MM.1S (cell line): ENCODE data around the gene COBL.

ENCODE experiments used
- DNase-seq: peaks from one replicate; pipeline ENCODE4 v3.0.0-alpha.2; 2015
- H2AFZ ChIP-seq: fragments of 300-600 bp; sonication (generic); 2 replicates; pipeline ENCODE4 v1.6.0; 2016; ENCODE audit warnings: antibody characterized with exemption, low read length
- H3F3A ChIP-seq: fragments of 300-600 bp; sonication (generic); 2 replicates; pipeline ENCODE4 v1.6.1; 2016; ENCODE audit warnings: mild to moderate bottlenecking, antibody characterized with exemption, low read length, moderate library complexity, mixed read lengths; ENCODE audit not compliant: insufficient read depth
- H3K27ac ChIP-seq: fragments of 300-600 bp; sonication (generic); 2 replicates; pipeline ENCODE4 v1.5.1; 2016; ENCODE audit warnings: mild to moderate bottlenecking, low read length
- H3K27me3 ChIP-seq: fragments of 300-600 bp; sonication (generic); replicated peaks from 2 replicates; pipeline ENCODE4 v1.6.0; 2016; ENCODE audit warnings: low read length; ENCODE audit not compliant: insufficient read depth
- H3K36me3 ChIP-seq: fragments of 300-600 bp; sonication (generic); replicated peaks from 2 replicates; pipeline ENCODE4 v1.6.1; 2016; ENCODE audit warnings: mild to moderate bottlenecking, low read length, mixed read lengths; ENCODE audit not compliant: insufficient read depth
- H3K4me1 ChIP-seq: fragments of 300-600 bp; sonication (generic); 2 replicates; pipeline ENCODE4 v1.6.1; 2016; ENCODE audit warnings: low read length, mixed read lengths
- H3K4me2 ChIP-seq: fragments of 300-600 bp; sonication (generic); 2 replicates; pipeline ENCODE4 v1.6.0; 2016; ENCODE audit warnings: low read depth, low read length
- H3K4me3 ChIP-seq: fragments of 300-600 bp; sonication (generic); 2 replicates; pipeline ENCODE4 v1.5.1; 2016; ENCODE audit warnings: low read length, mixed read lengths
- H3K79me2 ChIP-seq: fragments of 300-600 bp; sonication (generic); 2 replicates; pipeline ENCODE4 v1.6.1; 2016; ENCODE audit warnings: mixed run types, low read length, mixed read lengths
- H3K9ac ChIP-seq: fragments of 300-600 bp; sonication (generic); 2 replicates; pipeline ENCODE4 v1.6.1; 2016; ENCODE audit warnings: low read length, mixed read lengths
- H3K9me2 ChIP-seq: fragments of 300-600 bp; sonication (generic); replicated peaks from 2 replicates; pipeline ENCODE4 v1.6.1; 2016; ENCODE audit warnings: mild to moderate bottlenecking, low read length, mixed read lengths; ENCODE audit not compliant: insufficient read depth
- H3K9me3 ChIP-seq: fragments of 300-600 bp; sonication (generic); replicated peaks from 2 replicates; pipeline ENCODE4 v1.6.1; 2016; ENCODE audit warnings: mild to moderate bottlenecking, low read length, mixed read lengths; ENCODE audit not compliant: insufficient read depth
- H4K20me1 ChIP-seq: fragments of 300-600 bp; sonication (generic); 2 replicates; pipeline ENCODE4 v1.6.1; 2016; ENCODE audit warnings: mild to moderate bottlenecking, low read length, moderate library complexity, mixed read lengths; ENCODE audit not compliant: insufficient read depth
- CTCF ChIP-seq: fragments of 300-600 bp; sonication (generic); IDR thresholded peaks from 2 replicates; pipeline ENCODE4 v1.5.1; 2016; ENCODE audit warnings: antibody characterized with exemption, low read length, mixed read lengths
- EZH2 ChIP-seq: fragments of 300-600 bp; sonication (generic); optimal IDR thresholded peaks from 2 replicates; pipeline ENCODE3; 2017; ENCODE audit warnings: low read depth, mild to moderate bottlenecking, antibody characterized with exemption, low read length, mixed read lengths
- EZH2phosphoT487 ChIP-seq: fragments of 300-600 bp; sonication (generic); IDR thresholded peaks from 2 replicates; pipeline ENCODE4 v1.6.1; 2018; ENCODE audit warnings: antibody characterized with exemption, low read length

The COBL gene

GRCh38 chr7:51101111-51101757 is 215.4 kb downstream of the COBL start:
- Histone ChIP-seq H2AFZ (no peak overlapping the region), H3K9me3 (no peaks in the 10 kb centered on the region), H3F3A (no peaks in the 10 kb centered on the region), H4K20me1 (no peaks in the 10 kb centered on the region), H3K79me2 (no peaks in the 10 kb centered on the region), H3K9me2 (no peaks in the 10 kb centered on the region), H3K27ac (no peak overlapping the region), H3K4me2 (no peak overlapping the region), H3K27me3 (no peaks in the 10 kb centered on the region), H3K36me3 (no peaks in the 10 kb centered on the region), H3K4me1 (no peaks in the 10 kb centered on the region), H3K4me3 (no peak overlapping the region), H3K9ac (no peak overlapping the region)
- no peak for DNase-seq
- TF ChIP-seq CTCF (no peak), EZH2phosphoT487 (no peak)

DNA sequence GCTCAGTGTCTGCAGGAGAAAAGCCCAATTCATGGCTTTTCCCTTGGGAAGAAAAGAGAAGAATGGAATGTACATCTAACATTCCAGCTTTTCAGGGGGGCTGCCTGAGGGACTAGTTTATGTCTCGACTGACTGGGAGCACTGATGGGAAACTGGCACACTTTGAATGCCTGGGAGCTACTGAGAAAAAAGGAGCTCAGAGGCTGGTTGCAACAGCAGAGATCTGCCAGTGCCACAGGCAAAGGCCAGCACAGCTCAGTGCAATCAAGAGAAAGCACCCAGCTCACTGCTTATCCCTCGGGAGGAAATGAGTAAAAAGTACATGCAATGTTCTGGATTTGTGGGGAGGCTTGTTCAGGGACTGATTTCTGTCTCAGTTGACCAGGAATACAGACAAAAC is 226.2 kb downstream of the COBL start:
- Histone ChIP-seq H3K4me3 (no peak overlapping the region), H3K79me2 (no peaks in the 10 kb centered on the region), H3K27me3 (no peaks in the 10 kb centered on the region), H2AFZ (no peak overlapping the region), H4K20me1 (no peaks in the 10 kb centered on the region), H3K9ac (no peak overlapping the region), H3F3A (no peaks in the 10 kb centered on the region), H3K9me2 (no peaks in the 10 kb centered on the region), H3K4me1 (no peaks in the 10 kb centered on the region), H3K36me3 (no peaks in the 10 kb centered on the region), H3K4me2 (no peak overlapping the region), H3K9me3 (no peaks in the 10 kb centered on the region), H3K27ac (no peak overlapping the region)
- TF ChIP-seq CTCF (no peak), EZH2 (no peak), EZH2phosphoT487 (no peak)
- DNase-seq: no peak

DNA sequence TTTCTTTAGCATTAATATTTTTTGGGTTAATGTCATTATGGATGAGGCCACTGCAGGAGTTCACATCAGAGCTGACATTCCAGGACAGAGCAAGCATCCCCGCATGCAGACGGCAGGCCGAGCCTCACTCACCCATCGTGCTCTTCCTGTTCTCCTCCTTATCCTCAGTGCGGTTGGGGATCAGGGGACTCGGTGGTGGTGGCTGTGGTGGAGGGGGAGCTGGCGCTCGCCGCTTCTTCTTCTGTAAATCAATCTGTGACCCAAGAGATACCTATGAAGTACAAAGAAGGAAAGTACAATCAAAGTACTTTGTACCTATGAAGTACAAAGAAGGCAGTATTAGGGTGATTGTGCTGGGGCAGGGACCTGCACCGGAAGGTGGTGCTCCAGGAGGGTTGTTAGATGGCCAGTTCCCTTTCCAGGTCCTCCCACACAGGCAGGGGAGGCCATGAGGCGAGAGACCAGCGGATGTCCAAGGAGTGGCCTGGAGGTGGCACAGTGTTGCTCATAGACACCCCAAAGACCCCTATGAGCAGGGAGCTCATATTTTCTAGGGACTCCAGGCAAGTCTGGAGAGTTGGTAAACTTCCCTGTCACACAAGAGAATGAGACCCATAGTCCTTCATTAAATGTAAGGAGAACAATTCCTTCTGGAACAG is 231.4 kb downstream of the COBL start:
- Histone ChIP-seq H3K36me3 (no peaks in the 10 kb centered on the region), H3K9me3 (no peaks in the 10 kb centered on the region), H2AFZ (no peak overlapping the region), H4K20me1 (no peaks in the 10 kb centered on the region), H3K4me3 (no peak overlapping the region), H3K4me2 (no peak overlapping the region), H3K9ac (no peak overlapping the region), H3K27ac (no peak overlapping the region), H3K9me2 (no peaks in the 10 kb centered on the region), H3K27me3 (no peaks in the 10 kb centered on the region), H3K4me1 (no peaks in the 10 kb centered on the region), H3F3A (no peaks in the 10 kb centered on the region), H3K79me2 (no peaks in the 10 kb centered on the region)
- TF ChIP-seq EZH2phosphoT487 (no peak), CTCF (no peak), EZH2 (no peak)
- DNase-seq: no peak
